H1 (cell line): Measurements from ENCODE around the gene HERC4.

Experiments used
- CTCF ChIP-seq, 3 experiments: IDR thresholded peaks; 1 replicate in 2 of 3; 2 replicates in 1 of 3; pipeline versions ENCODE4 v1.5.1 to v1.6.1; 2011; ENCODE audit warnings: low read length in 3 of 3, mild to moderate bottlenecking in 3 of 3, inconsistent platforms in 2 of 3, low read depth in 1 of 3, moderate library complexity in 1 of 3; ENCODE audit not compliant: insufficient read depth in 1 of 3; ENCODE audit errors: control extremely low read depth in 1 of 3
- EP300 ChIP-seq, 2 experiments: IDR thresholded peaks; 1 replicate in 1 of 2; 2 replicates in 1 of 2; pipeline ENCODE4 v1.6.1; 2011 to 2012; ENCODE audit warnings: low read depth in 2 of 2, low read length in 2 of 2, mild to moderate bottlenecking in 2 of 2, borderline replicate concordance in 1 of 2, inconsistent platforms in 1 of 2, moderate library complexity in 1 of 2
- FOSL1 ChIP-seq: IDR thresholded peaks from 2 replicates; pipeline ENCODE4 v1.6.1; 2011; ENCODE audit warnings: mild to moderate bottlenecking, low read depth, low read length, moderate library complexity; ENCODE audit not compliant: insufficient read depth
- JUND ChIP-seq: IDR thresholded peaks from 2 replicates; pipeline ENCODE4 v1.6.1; 2011; ENCODE audit warnings: mild to moderate bottlenecking, improper control_type of control experiment, low read length
- KDM1A ChIP-seq: fragments of 200-600, 300-600 bp; sonication (generic); IDR thresholded peaks from 2 replicates; pipeline ENCODE4 v1.7.1; 2016; ENCODE audit warnings: mild to moderate bottlenecking, low read length, borderline replicate concordance
- POLR2A ChIP-seq, 2 experiments: IDR thresholded peaks; 1 replicate in 1 of 2; 2 replicates in 1 of 2; pipeline ENCODE4 v1.6.1; 2011; ENCODE audit warnings: low read depth in 2 of 2, low read length in 2 of 2, mild to moderate bottlenecking in 2 of 2; ENCODE audit errors: control extremely low read depth in 1 of 2
- POLR2AphosphoS5 ChIP-seq: IDR thresholded peaks from 2 replicates; pipeline ENCODE4 v1.6.1; 2011; ENCODE audit warnings: low read depth, low read length
- SIN3A ChIP-seq, 2 experiments: IDR thresholded peaks in 1 of 2; conservative IDR thresholded peaks in 1 of 2; 2 replicates each; pipeline ENCODE4 v1.6.1; 2011 to 2012; ENCODE audit warnings: low read length in 2 of 2, improper control_type of control experiment in 1 of 2, low read depth in 1 of 2, mild to moderate bottlenecking in 1 of 2
- SIRT6 ChIP-seq: IDR thresholded peaks from one replicate; pipeline ENCODE4 v1.7.1; 2012; ENCODE audit warnings: low read length, inconsistent platforms
- SIX5 ChIP-seq: IDR thresholded peaks from 2 replicates; pipeline ENCODE4 v1.6.1; 2011; ENCODE audit warnings: mild to moderate bottlenecking, low read depth, low read length
- SP1 ChIP-seq: IDR thresholded peaks from 2 replicates; pipeline ENCODE4 v1.6.1; 2011; ENCODE audit warnings: low read depth, low read length

DNA sequence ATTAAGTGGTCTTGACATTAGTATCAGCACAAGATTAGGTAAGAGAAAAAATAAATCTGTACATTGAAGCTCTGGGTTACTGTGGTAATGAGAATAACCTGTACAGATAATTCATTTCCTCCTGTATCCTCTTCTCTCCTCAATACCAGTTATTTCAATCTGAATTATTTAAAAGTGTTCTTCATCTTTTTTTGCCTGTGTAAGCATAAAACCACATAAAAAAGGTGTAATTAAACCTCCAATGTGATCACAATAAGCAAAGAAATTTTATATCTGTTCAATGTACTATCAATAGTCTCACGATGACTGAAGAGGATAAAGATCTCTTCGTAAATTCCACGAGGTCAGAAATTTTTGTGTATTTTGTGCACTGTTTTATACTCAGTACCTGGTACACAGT is 33.0 kb upstream of the HERC4 start:
- no peak for TF ChIP-seq SIX5
- no peak for TF ChIP-seq CTCF (IDR thresholded peaks at IDR 0.05; ENCODE audit: control extremely low read depth in 1 of 3, insufficient read depth in 1 of 3, low read depth in 1 of 3, low read length in 3 of 3)
- TF ChIP-seq SIRT6 = no peak
- no peak for TF ChIP-seq JUND
- TF ChIP-seq KDM1A = no peak
- TF ChIP-seq EP300 (IDR thresholded peaks at IDR 0.05; ENCODE audit: borderline replicate concordance in 1 of 2, low read depth in 2 of 2, low read length in 2 of 2) = no peak
- no peak for TF ChIP-seq SIN3A (conservative IDR thresholded peaks at IDR 0.05 in 1 of 2, IDR thresholded peaks at IDR 0.05 in 1 of 2; ENCODE audit: low read depth in 1 of 2, low read length in 2 of 2)
- no peak for TF ChIP-seq FOSL1
- no peak for TF ChIP-seq POLR2AphosphoS5
- no peak for TF ChIP-seq POLR2A (IDR thresholded peaks at IDR 0.05; ENCODE audit: control extremely low read depth in 1 of 2, low read depth in 2 of 2, low read length in 2 of 2)
- no peak for TF ChIP-seq SP1
